HEK293 (cell line): ENCODE data around the gene TATDN2.
A peak's percentile ranks its signal among the peaks of the same experiment; 100 is the strongest.

Source experiments
- CTCF ChIA-PET: fragments of 350-600 bp; formaldehyde crosslinking; extraction: SDS; loops from one replicate; lab custom pipeline; 2021; ENCODE audit warnings: antibody characterized with exemption; lab: Yijun Ruan, JAX
- POLR2A ChIA-PET: fragments of 300-600 bp; formaldehyde crosslinking; extraction: SDS; loops from one replicate; lab custom pipeline; 2020; ENCODE audit warnings: antibody characterized with exemption, inconsistent platforms; lab: Yijun Ruan, JAX
- H3K27ac ChIP-seq: fragments of 200-500 bp; sonication (Bioruptor generic); 2 replicates; pipeline ENCODE4 v1.5.1; 2014; ENCODE audit warnings: low read depth, low read length, control low read depth, inconsistent platforms; ENCODE audit errors: extremely low read depth
- H3K36me3 ChIP-seq, 2 experiments: fragments of 200-500 bp in 1 of 2; sonication (Bioruptor generic) in 1 of 2; 1 replicate in 1 of 2; 2 replicates in 1 of 2; pipeline ENCODE4 v1.5.1; 2014 to 2017; ENCODE audit warnings: inconsistent platforms in 2 of 2, low read length in 2 of 2; ENCODE audit not compliant: control insufficient read depth in 2 of 2, insufficient read depth in 1 of 2
- H3K4me1 ChIP-seq: fragments of 200-500 bp; sonication (Bioruptor generic); 2 replicates; pipeline ENCODE4 v1.5.1; 2014; ENCODE audit warnings: mild to moderate bottlenecking, low read length, inconsistent platforms; ENCODE audit not compliant: control insufficient read depth, insufficient read depth
- H3K4me3 ChIP-seq: 2 replicates; pipeline ENCODE4 v1.5.1; 2011; ENCODE audit warnings: low read depth, mild to moderate bottlenecking, control low read depth, low read length, moderate library complexity
- H3K9me3 ChIP-seq: fragments of 200-500 bp; sonication (Bioruptor generic); 2 replicates; pipeline ENCODE4 v1.5.1; 2014; ENCODE audit warnings: low read depth, low read length, inconsistent platforms; ENCODE audit not compliant: control insufficient read depth, insufficient read depth
- BCL11A ChIP-seq: fragments of 450-650 bp; formaldehyde crosslinking; IDR thresholded peaks from 2 replicates; pipeline ENCODE4 v1.5.1; 2016; ENCODE audit warnings: low read depth, missing biosample characterization, missing genetic modification characterization
- EGR2 ChIP-seq: fragments of 450-650 bp; formaldehyde crosslinking; IDR thresholded peaks from 2 replicates; pipeline ENCODE4 v1.5.1; 2016; ENCODE audit warnings: low read depth, missing biosample characterization, missing genetic modification characterization
- SCRT2 ChIP-seq: fragments of 450-650 bp; formaldehyde crosslinking; IDR thresholded peaks from 2 replicates; pipeline ENCODE4 v1.5.1; 2016; ENCODE audit warnings: missing biosample characterization, missing genetic modification characterization
- ZFHX2 ChIP-seq: fragments of 450-650 bp; formaldehyde crosslinking; conservative IDR thresholded peaks from 2 replicates; pipeline ENCODE4 v1.5.1; 2016; ENCODE audit warnings: missing biosample characterization, missing genetic modification characterization
- ZFP37 ChIP-seq: fragments of 450-650 bp; formaldehyde crosslinking; IDR thresholded peaks from 2 replicates; pipeline ENCODE4 v1.5.1; 2016; ENCODE audit warnings: missing biosample characterization, missing genetic modification characterization
- ZNF302 ChIP-seq: fragments of 450-650 bp; formaldehyde crosslinking; IDR thresholded peaks from 2 replicates; pipeline ENCODE4 v1.5.1; 2016; ENCODE audit warnings: missing biosample characterization, missing genetic modification characterization, low read depth
- ZNF391 ChIP-seq: fragments of 450-650 bp; formaldehyde crosslinking; IDR thresholded peaks from 2 replicates; pipeline ENCODE4 v1.5.1; 2016; ENCODE audit warnings: low read depth, missing biosample characterization, missing genetic modification characterization, borderline replicate concordance
- ZNF473 ChIP-seq: fragments of 450-650 bp; formaldehyde crosslinking; IDR thresholded peaks from 2 replicates; pipeline ENCODE4 v1.5.1; 2017; ENCODE audit warnings: missing biosample characterization, missing genetic modification characterization
- ZNF501 ChIP-seq: fragments of 450-650 bp; formaldehyde crosslinking; IDR thresholded peaks from 2 replicates; pipeline ENCODE4 v1.5.1; 2016; ENCODE audit warnings: missing biosample characterization, missing genetic modification characterization
- ZNF600 ChIP-seq: fragments of 450-650 bp; formaldehyde crosslinking; IDR thresholded peaks from 2 replicates; pipeline ENCODE4 v1.5.1; 2016; ENCODE audit warnings: missing biosample characterization, missing genetic modification characterization
- ZNF626 ChIP-seq: fragments of 450-650 bp; sonication (Bioruptor Pico); formaldehyde crosslinking; IDR thresholded peaks from 2 replicates; pipeline ENCODE4 v1.5.1; 2018; ENCODE audit warnings: missing biosample characterization, missing genetic modification characterization, inconsistent platforms
- ZNF664 ChIP-seq: fragments of 450-650 bp; formaldehyde crosslinking; IDR thresholded peaks from 2 replicates; pipeline ENCODE4 v1.5.1; 2016; ENCODE audit warnings: missing biosample characterization, missing genetic modification characterization
- ZNF76 ChIP-seq: fragments of 450-650 bp; formaldehyde crosslinking; IDR thresholded peaks from 2 replicates; pipeline ENCODE4; 2016; ENCODE audit warnings: low read depth, missing biosample characterization, missing genetic modification characterization, borderline replicate concordance
- ZNF776 ChIP-seq: fragments of 450-650 bp; formaldehyde crosslinking; IDR thresholded peaks from 2 replicates; pipeline ENCODE4 v1.5.0; 2017; ENCODE audit warnings: missing biosample characterization, missing genetic modification characterization, borderline replicate concordance
- ZNF785 ChIP-seq: fragments of 450-650 bp; formaldehyde crosslinking; IDR thresholded peaks from 2 replicates; pipeline ENCODE4 v1.5.1; 2016; ENCODE audit warnings: missing biosample characterization, missing genetic modification characterization
- ZNF792 ChIP-seq: fragments of 450-650 bp; formaldehyde crosslinking; IDR thresholded peaks from 2 replicates; pipeline ENCODE4 v1.5.1; 2016; ENCODE audit warnings: missing biosample characterization, missing genetic modification characterization
- TF ChIP-seq, protein P1 (sequence below): fragments of 450-650 bp; formaldehyde crosslinking; IDR thresholded peaks from 2 replicates; pipeline ENCODE4 v1.5.1; 2016; ENCODE audit warnings: missing biosample characterization, missing genetic modification characterization
- TF ChIP-seq, protein P2 (sequence below): fragments of 450-650 bp; formaldehyde crosslinking; IDR thresholded peaks from 2 replicates; pipeline ENCODE4 v1.5.1; 2016; ENCODE audit warnings: missing biosample characterization, missing genetic modification characterization
- TF ChIP-seq, protein P3 (sequence below): fragments of 450-650 bp; formaldehyde crosslinking; IDR thresholded peaks from 2 replicates; pipeline ENCODE4 v1.5.1; 2016; ENCODE audit warnings: missing biosample characterization, missing genetic modification characterization
- TF ChIP-seq, protein P4 (sequence below): sonication (generic); formaldehyde crosslinking; IDR thresholded peaks from 2 replicates; pipeline ENCODE4 v1.8.1; 2022; ENCODE audit warnings: mild to moderate bottlenecking, moderate library complexity, missing genetic modification reagents
- TF ChIP-seq, protein P5 (sequence below): fragments of 450-650 bp; formaldehyde crosslinking; IDR thresholded peaks from 2 replicates; pipeline ENCODE4; 2016; ENCODE audit warnings: missing biosample characterization, missing genetic modification characterization

Gene TATDN2

DNA sequence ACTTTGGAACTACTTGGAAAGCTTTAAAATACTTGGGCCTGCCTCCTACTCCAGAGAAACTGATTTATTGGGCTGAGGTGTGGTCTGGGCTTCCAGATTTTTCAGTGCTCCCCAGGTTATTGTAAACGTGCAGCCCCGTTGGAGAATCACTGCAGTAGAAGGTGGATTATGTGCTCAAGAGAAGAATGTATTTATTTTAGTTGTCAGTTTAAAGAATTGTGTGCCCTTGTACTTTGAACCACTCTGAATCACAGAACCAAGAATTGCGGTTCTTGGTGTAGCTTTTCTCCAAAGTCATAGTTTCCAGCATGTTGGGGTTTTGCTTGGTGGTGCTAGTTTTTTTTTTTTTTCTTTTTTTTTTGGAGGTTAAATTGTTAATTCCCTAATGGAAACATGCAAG, 1.6 kb downstream of the TATDN2 start:
- TF ChIP-seq, protein P1, sequence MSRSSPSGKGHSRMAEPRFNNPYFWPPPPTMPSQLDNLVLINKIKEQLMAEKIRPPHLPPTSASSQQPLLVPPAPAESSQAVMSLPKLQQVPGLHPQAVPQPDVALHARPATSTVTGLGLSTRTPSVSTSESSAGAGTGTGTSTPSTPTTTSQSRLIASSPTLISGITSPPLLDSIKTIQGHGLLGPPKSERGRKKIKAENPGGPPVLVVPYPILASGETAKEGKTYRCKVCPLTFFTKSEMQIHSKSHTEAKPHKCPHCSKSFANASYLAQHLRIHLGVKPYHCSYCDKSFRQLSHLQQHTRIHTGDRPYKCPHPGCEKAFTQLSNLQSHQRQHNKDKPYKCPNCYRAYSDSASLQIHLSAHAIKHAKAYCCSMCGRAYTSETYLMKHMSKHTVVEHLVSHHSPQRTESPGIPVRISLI (tag by site-specific recombination) = peak; percentile 54
- TF ChIP-seq ZNF76 (tag by site-specific recombination) (no peak), ZNF600 (tag by site-specific recombination) (no peak), ZNF792 (tag by site-specific recombination) (no peak)
- TF ChIP-seq, all 188 proteins: peak for 1
- peaks cover 7 to 43% of the 10 kb centered on the region in 2 experiments; a peak in 2 of 3 replicates for H3K36me3 ChIP-seq
- H3K4me1 ChIP-seq = no peaks in the 10 kb centered on the region
- no peak overlapping the region for H3K27ac ChIP-seq
- ChIA-PET POLR2A (interaction anchor here (0.5 kb wide), 1 partner anchor 135 kb away, joined by 3 read pairs; no protein-coding TSS in a partner anchor), CTCF (interaction anchor here (0.6 to 1.0 kb wide), 3 partner anchors 84 to 450 kb away, joined by 3 to 7 read pairs (median 4); no protein-coding TSS in a partner anchor)
- peak overlapping the region; percentile 81 for H3K4me3 ChIP-seq
- no peaks in the 10 kb centered on the region for H3K9me3 ChIP-seq

DNA sequence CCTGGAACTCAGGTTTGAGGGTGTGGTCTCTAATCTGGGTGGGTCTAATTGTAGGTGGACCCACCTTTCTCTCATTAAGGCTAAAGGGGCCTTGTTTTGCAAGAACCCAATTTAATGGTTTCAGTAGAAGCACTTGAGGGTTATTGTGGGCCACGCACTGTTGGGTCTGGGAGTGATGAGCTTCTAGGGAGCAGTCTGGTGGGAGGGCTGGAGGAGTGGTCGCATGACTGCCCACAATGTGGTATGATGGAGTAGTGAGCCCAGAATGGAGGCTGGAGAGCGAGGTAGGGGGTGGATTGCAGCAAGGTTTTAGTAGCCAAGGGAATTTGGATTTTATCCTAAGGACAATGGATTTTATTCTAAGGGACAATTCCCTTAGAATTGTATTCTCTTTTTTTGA, 2.7 kb downstream of the TATDN2 start:
- Histone ChIP-seq H3K36me3 (peaks cover 11 to 54% of the 10 kb centered on the region in 2 experiments; a peak in 2 of 3 replicates), H3K9me3 (no peaks in the 10 kb centered on the region), H3K4me1 (no peaks in the 10 kb centered on the region), H3K4me3 (no peak overlapping the region), H3K27ac (no peak overlapping the region)
- ChIA-PET CTCF (no interaction called here), POLR2A (no interaction called here)
- TF ChIP-seq EGR2 (tag by site-specific recombination) (peak; percentile 67; the same call in 1 of the 2 replicates), ZNF501 (no peak), ZFHX2 (tag by site-specific recombination) (peak; percentile 67), SCRT2 (tag by site-specific recombination) (0 out of 2 replicates have a peak, but pooled peaks have one; percentile 5)

DNA sequence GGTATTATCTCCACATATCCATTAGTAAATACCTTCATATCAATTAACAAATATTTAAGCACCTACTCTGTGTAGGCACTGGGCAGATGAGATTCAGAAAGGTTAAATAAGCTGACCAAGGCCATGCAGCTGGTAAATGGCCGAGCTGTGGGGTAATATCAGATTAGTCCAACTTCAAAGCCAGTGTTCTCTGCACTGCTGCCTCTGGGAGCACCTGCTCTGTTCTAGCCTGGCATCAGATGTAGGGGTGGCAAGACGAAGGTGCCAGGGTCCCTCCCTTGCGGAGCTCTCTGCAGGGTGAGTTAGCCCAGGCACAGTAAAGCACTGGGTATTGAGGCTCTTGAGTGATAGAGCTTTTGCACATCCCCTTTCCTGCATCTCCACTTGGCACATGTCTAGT, 5.5 kb downstream of the TATDN2 start:
- H3K27ac ChIP-seq = no peak overlapping the region
- peaks cover 22 to 65% of the 10 kb centered on the region in 2 experiments; a peak in 2 of 3 replicates for H3K36me3 ChIP-seq
- no peak overlapping the region for H3K4me3 ChIP-seq
- TF ChIP-seq ZNF776 (tag by site-specific recombination) (no peak), ZNF473 (tag by site-specific recombination) (no peak), ZNF391 (tag by site-specific recombination) (no peak), ZNF664 (tag by site-specific recombination) (no peak), ZNF785 (tag by site-specific recombination) (no peak), BCL11A (tag by site-specific recombination) (no peak), ZNF626 (tag by site-specific recombination) (no peak), ZNF302 (tag by site-specific recombination) (no peak), ZFP37 (tag by site-specific recombination) (no peak)
- TF ChIP-seq, protein P2, sequence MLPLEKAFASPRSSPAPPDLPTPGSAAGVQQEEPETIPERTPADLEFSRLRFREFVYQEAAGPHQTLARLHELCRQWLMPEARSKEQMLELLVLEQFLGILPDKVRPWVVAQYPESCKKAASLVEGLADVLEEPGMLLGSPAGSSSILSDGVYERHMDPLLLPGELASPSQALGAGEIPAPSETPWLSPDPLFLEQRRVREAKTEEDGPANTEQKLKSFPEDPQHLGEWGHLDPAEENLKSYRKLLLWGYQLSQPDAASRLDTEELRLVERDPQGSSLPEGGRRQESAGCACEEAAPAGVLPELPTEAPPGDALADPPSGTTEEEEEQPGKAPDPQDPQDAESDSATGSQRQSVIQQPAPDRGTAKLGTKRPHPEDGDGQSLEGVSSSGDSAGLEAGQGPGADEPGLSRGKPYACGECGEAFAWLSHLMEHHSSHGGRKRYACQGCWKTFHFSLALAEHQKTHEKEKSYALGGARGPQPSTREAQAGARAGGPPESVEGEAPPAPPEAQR = no peak
- TF ChIP-seq, protein P3, sequence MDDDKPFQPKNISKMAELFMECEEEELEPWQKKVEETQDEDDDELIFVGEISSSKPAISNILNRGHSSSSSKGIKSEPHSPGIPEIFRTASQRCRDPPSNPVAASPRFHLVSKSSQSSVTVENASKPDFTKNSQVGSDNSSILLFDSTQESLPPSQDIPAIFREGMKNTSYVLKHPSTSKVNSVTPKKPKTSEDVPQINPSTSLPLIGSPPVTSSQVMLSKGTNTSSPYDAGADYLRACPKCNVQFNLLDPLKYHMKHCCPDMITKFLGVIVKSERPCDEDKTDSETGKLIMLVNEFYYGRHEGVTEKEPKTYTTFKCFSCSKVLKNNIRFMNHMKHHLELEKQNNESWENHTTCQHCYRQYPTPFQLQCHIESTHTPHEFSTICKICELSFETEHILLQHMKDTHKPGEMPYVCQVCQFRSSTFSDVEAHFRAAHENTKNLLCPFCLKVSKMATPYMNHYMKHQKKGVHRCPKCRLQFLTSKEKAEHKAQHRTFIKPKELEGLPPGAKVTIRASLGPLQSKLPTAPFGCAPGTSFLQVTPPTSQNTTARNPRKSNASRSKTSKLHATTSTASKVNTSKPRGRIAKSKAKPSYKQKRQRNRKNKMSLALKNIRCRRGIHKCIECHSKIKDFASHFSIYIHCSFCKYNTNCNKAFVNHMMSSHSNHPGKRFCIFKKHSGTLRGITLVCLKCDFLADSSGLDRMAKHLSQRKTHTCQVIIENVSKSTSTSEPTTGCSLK (tag by site-specific recombination) = no peak
- TF ChIP-seq, protein P4, sequence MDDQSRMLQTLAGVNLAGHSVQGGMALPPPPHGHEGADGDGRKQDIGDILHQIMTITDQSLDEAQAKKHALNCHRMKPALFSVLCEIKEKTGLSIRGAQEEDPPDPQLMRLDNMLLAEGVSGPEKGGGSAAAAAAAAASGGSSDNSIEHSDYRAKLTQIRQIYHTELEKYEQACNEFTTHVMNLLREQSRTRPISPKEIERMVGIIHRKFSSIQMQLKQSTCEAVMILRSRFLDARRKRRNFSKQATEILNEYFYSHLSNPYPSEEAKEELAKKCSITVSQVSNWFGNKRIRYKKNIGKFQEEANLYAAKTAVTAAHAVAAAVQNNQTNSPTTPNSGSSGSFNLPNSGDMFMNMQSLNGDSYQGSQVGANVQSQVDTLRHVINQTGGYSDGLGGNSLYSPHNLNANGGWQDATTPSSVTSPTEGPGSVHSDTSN (CRISPR knock-in tag) = no peak
- TF ChIP-seq, protein P5, sequence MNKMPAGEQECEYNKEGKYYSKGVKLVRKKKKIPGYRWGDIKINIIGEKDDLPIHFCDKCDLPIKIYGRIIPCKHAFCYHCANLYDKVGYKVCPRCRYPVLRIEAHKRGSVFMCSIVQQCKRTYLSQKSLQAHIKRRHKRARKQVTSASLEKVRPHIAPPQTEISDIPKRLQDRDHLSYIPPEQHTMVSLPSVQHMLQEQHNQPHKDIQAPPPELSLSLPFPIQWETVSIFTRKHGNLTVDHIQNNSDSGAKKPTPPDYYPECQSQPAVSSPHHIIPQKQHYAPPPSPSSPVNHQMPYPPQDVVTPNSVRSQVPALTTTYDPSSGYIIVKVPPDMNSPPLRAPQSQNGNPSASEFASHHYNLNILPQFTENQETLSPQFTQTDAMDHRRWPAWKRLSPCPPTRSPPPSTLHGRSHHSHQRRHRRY (tag by site-specific recombination) = no peak

More for the DNA sequence above, 5.5 kb downstream of the TATDN2 start:
- Histone ChIP-seq H3K4me1 (no peaks in the 10 kb centered on the region), H3K9me3 (no peaks in the 10 kb centered on the region)
- ChIA-PET CTCF (no interaction called here), POLR2A (no interaction called here)
